AG09309 (cell line): Measurements from ENCODE around the gene OVCH1.
A peak's percentile ranks its signal among the peaks of the same experiment; 100 is the strongest.

Source experiments
- DNase-seq: peaks from one replicate; pipeline ENCODE4 v3.0.0-alpha.2; 2010; ENCODE audit warnings: low read depth
- H3K4me3 ChIP-seq: 2 replicates; pipeline ENCODE4 v1.5.1; 2011; ENCODE audit warnings: mild to moderate bottlenecking, low read depth, low read length, moderate library complexity; ENCODE audit not compliant: control insufficient read depth
- CTCF ChIP-seq: IDR thresholded peaks from 2 replicates; pipeline ENCODE4 v1.5.1; 2011; ENCODE audit warnings: mild to moderate bottlenecking, low read depth, low read length, inconsistent platforms; ENCODE audit not compliant: insufficient read depth, control insufficient read depth; ENCODE audit errors: missing control alignments

The OVCH1 gene

DNA sequence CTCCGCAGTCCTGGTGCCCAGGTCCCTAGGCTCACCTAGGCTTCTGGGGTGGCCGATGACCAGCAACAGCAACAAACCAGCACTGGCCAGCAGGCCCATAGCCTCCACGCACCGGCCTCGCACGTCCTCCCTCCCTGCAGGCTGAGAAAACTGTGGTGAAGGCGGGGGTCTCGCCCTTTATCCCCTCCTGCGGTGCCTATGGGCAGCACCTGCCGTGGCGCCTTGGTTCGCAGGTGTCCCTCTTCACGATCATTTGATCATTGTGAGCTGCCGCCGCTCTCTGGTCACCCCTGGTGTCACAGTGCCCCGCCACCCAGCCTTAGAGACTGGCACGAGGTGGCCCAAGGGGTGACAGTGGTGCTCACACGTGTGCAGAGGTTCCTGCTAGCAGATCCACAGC, at the start of gene OVCH1:
TSS of gene OVCH1 (minus strand) at position 99 of the 400 bp plus-strand sequence. CDS start at position 99, 0 bp downstream.
- DNase-seq: no peak
- no peak within 1 kb of the TSS for H3K4me3 ChIP-seq
- no peak for TF ChIP-seq CTCF

- no peak for TF ChIP-seq CTCF
- no peak overlapping the region for H3K4me3 ChIP-seq
- DNase-seq: peak; percentile 27
These were observed 49.7 kb upstream of the OVCH1 start for GRCh38 chr12:29547151-29547632.

GRCh38 chr12:29546000-29546399, 48.5 kb upstream of the OVCH1 start:
- DNase-seq: no peak
- no peak overlapping the region for H3K4me3 ChIP-seq
- no peak for TF ChIP-seq CTCF

GRCh38 chr12:29545102-29545467, 47.6 kb upstream of the OVCH1 start:
- no peak for DNase-seq
- no peak for TF ChIP-seq CTCF
- no peak overlapping the region for H3K4me3 ChIP-seq

DNA sequence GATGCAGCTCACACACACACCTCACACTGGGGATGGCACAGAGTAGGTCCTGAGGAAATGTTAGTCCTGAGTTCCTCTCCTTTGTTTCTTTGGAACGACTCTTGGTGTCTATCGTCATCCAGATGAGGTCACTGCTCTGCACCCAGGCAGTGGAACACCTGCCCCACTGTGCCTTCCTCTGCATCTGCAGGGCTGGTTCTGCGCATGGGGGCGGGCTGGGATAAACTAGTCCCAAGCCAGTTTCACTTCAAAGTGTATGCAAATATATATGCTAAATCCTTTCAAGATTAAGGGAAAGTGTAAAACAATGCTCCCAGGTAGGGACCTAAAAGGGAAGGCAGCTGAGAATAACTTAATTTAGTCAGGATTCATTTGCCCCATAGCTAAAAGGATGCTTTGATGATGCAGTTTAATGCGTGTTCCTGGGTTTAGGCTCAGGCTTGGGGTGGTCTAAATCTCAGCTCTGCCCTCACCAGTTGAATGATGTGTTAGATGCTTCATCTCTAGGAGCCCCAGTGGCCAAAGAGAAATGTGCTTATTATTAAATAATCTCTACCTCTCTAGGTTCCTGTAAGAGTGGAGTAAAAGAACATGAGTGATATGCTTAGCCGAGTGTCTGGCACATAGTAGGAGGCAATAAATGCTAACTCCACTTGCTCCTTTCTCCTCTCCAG, 47.1 kb upstream of the OVCH1 start:
- H3K4me3 ChIP-seq: no peak overlapping the region
- no peak for TF ChIP-seq CTCF
- DNase-seq: no peak

DNA sequence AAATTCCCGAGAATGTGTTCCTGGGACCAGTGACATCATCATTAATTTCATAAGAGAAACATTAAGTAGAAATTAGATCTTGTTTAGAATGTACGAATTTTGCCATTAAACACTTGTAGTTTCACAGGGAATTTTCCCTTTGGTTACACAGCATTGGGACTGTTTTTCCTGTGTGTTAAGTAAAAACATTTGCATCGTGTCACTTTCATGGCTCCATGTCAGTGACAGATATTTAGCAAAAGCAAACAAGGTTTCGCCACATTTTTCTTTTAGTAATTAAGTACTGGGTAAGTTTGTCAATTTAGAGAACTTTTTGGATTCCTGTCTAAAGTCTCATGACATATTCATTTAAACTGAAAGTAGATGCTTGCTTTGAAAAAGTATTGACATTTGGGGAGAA, 45.5 kb upstream of the OVCH1 start:
- no peak for TF ChIP-seq CTCF
- H3K4me3 ChIP-seq: no peak overlapping the region
- DNase-seq: no peak

DNA sequence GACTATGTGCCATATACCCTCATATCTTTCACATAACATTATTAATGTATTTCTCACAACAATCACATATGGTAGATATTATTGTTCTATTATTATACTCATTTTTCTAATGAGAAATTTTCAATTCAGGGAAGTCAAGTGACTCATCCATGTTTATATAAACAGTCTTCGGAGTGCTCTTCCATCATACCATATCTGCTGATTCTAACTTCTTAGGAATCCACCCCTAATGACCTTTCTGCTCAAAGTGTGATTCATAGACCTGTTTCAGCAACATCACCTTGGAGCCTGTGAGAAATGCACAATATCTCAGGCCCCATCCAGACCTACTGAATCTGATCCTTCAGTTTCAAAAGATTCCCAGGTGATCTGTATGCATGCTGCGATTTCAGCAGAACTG, 39.8 kb upstream of the OVCH1 start:
- no peak for DNase-seq
- H3K4me3 ChIP-seq: no peak overlapping the region
- TF ChIP-seq CTCF: no peak
